GM23338 (cell line): Measurements from ENCODE around the gene CNNM2.

ENCODE experiments used
- CREB1 ChIP-seq: fragments of 250-450 bp; sonication (Bioruptor Pico); IDR thresholded peaks from 2 replicates; pipeline ENCODE4 v1.5.0; 2020; ENCODE audit warnings: low read depth, mild to moderate bottlenecking, moderate library complexity
- CTCF ChIP-seq, 2 experiments: fragments of 200-600 bp in 1 of 2; sonication (generic) in 1 of 2; conservative IDR thresholded peaks; 2 replicates each; pipeline versions ENCODE4 v1.5.1 to v1.6.1; 2016 to 2017; ENCODE audit warnings: antibody characterized with exemption in 2 of 2, low read depth in 2 of 2, mild to moderate bottlenecking in 2 of 2, moderate library complexity in 1 of 2
- ETS1 ChIP-seq: IDR thresholded peaks from 2 replicates; pipeline ENCODE4 v1.6.1; 2016; ENCODE audit warnings: antibody characterized with exemption
- EZH2 ChIP-seq: fragments of 200-600 bp; sonication (generic); IDR thresholded peaks from one replicate; pipeline ENCODE4 v1.8.0; 2017; ENCODE audit warnings: antibody characterized with exemption, mild to moderate bottlenecking, low read depth; ENCODE audit not compliant: unreplicated experiment
- EZH2phosphoT487 ChIP-seq: fragments of 200-600 bp; sonication (generic); IDR thresholded peaks from one replicate; pipeline ENCODE4 v1.8.1; 2018; ENCODE audit warnings: antibody characterized with exemption; ENCODE audit not compliant: unreplicated experiment
- JUNB ChIP-seq: IDR thresholded peaks from one replicate; pipeline ENCODE4 v1.6.1; 2016; ENCODE audit warnings: antibody characterized with exemption; ENCODE audit not compliant: unreplicated experiment
- NANOG ChIP-seq: IDR thresholded peaks from 2 replicates; pipeline ENCODE4 v1.6.1; 2016; ENCODE audit warnings: antibody characterized with exemption, borderline replicate concordance
- POLR2AphosphoS5 ChIP-seq: IDR thresholded peaks from 2 replicates; pipeline ENCODE4 v1.6.1; 2016; ENCODE audit warnings: antibody characterized with exemption, low read depth
- REST ChIP-seq: IDR thresholded peaks from one replicate; pipeline ENCODE4 v1.6.1; 2018; ENCODE audit warnings: antibody characterized with exemption; ENCODE audit not compliant: unreplicated experiment
- STAT1 ChIP-seq: IDR thresholded peaks from one replicate; pipeline ENCODE4 v1.6.1; 2016; ENCODE audit warnings: antibody characterized with exemption; ENCODE audit not compliant: unreplicated experiment
- ZNF114 ChIP-seq: fragments of 250-450 bp; sonication (Bioruptor Pico); IDR thresholded peaks from 2 replicates; pipeline ENCODE4 v1.5.0; 2020; ENCODE audit warnings: mild to moderate bottlenecking, moderate library complexity
- TF ChIP-seq, protein P1 (sequence below): fragments of 250-450 bp; sonication (Bioruptor Pico); IDR thresholded peaks from 2 replicates; pipeline ENCODE4 v1.5.0; 2020; ENCODE audit warnings: mild to moderate bottlenecking, moderate library complexity

GRCh38 chr10:103064956-103065355 is 146.9 kb downstream of the CNNM2 start:
- TF ChIP-seq POLR2AphosphoS5 (no peak), CTCF (conservative IDR thresholded peaks at IDR 0.05; ENCODE audit: low read depth in 2 of 2) (no peak), CREB1 (CRISPR knock-in tag) (no peak), EZH2 (no peak), REST (no peak), NANOG (no peak), JUNB (no peak), EZH2phosphoT487 (no peak), ZNF114 (no peak), ETS1 (no peak), STAT1 (no peak)
- TF ChIP-seq, protein P1, sequence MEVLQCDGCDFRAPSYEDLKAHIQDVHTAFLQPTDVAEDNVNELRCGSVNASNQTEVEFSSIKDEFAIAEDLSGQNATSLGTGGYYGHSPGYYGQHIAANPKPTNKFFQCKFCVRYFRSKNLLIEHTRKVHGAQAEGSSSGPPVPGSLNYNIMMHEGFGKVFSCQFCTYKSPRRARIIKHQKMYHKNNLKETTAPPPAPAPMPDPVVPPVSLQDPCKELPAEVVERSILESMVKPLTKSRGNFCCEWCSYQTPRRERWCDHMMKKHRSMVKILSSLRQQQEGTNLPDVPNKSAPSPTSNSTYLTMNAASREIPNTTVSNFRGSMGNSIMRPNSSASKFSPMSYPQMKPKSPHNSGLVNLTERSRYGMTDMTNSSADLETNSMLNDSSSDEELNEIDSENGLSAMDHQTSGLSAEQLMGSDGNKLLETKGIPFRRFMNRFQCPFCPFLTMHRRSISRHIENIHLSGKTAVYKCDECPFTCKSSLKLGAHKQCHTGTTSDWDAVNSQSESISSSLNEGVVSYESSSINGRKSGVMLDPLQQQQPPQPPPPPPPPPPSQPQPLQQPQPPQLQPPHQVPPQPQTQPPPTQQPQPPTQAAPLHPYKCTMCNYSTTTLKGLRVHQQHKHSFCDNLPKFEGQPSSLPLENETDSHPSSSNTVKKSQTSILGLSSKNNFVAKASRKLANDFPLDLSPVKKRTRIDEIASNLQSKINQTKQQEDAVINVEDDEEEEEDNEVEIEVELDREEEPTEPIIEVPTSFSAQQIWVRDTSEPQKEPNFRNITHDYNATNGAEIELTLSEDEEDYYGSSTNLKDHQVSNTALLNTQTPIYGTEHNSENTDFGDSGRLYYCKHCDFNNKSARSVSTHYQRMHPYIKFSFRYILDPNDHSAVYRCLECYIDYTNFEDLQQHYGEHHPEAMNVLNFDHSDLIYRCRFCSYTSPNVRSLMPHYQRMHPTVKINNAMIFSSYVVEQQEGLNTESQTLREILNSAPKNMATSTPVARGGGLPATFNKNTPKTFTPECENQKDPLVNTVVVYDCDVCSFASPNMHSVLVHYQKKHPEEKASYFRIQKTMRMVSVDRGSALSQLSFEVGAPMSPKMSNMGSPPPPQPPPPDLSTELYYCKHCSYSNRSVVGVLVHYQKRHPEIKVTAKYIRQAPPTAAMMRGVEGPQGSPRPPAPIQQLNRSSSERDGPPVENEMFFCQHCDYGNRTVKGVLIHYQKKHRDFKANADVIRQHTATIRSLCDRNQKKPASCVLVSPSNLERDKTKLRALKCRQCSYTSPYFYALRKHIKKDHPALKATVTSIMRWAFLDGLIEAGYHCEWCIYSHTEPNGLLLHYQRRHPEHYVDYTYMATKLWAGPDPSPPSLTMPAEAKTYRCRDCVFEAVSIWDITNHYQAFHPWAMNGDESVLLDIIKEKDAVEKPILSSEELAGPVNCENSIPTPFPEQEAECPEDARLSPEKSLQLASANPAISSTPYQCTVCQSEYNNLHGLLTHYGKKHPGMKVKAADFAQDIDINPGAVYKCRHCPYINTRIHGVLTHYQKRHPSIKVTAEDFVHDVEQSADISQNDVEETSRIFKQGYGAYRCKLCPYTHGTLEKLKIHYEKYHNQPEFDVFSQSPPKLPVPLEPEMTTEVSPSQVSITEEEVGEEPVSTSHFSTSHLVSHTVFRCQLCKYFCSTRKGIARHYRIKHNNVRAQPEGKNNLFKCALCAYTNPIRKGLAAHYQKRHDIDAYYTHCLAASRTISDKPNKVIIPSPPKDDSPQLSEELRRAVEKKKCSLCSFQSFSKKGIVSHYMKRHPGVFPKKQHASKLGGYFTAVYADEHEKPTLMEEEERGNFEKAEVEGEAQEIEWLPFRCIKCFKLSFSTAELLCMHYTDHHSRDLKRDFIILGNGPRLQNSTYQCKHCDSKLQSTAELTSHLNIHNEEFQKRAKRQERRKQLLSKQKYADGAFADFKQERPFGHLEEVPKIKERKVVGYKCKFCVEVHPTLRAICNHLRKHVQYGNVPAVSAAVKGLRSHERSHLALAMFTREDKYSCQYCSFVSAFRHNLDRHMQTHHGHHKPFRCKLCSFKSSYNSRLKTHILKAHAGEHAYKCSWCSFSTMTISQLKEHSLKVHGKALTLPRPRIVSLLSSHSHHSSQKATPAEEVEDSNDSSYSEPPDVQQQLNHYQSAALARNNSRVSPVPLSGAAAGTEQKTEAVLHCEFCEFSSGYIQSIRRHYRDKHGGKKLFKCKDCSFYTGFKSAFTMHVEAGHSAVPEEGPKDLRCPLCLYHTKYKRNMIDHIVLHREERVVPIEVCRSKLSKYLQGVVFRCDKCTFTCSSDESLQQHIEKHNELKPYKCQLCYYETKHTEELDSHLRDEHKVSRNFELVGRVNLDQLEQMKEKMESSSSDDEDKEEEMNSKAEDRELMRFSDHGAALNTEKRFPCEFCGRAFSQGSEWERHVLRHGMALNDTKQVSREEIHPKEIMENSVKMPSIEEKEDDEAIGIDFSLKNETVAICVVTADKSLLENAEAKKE, result no peak
